Cardiac fibroblast (primary cell): ENCODE data around the gene C16orf96.

Experiments used
- DNase-seq, 2 donors: peaks; one replicate each; pipeline versions ENCODE4 v3.0.0 to v3.0.0-alpha.2; 2010; ENCODE audit warnings: low read depth in 2 of 2
- H3K4me3 ChIP-seq, 2 donors: replicated peaks in 1 of 2; 1 replicate in 1 of 2; 2 replicates in 1 of 2; pipeline ENCODE4 v1.5.1; 2011; ENCODE audit warnings: low read depth in 2 of 2, low read length in 2 of 2, mild to moderate bottlenecking in 2 of 2, moderate library complexity in 1 of 2
- TF ChIP-seq, protein P1 (sequence below): IDR thresholded peaks from one replicate; pipeline ENCODE4 v1.5.1; 2011; ENCODE audit warnings: low read depth, mild to moderate bottlenecking, low read length, inconsistent platforms

Gene C16orf96

GRCh38 chr16:4510747-4511426 is 45.3 kb upstream of the C16orf96 start:
- H3K4me3 ChIP-seq, result no peak overlapping the region
- DNase-seq, result no peak
- TF ChIP-seq, protein P1, sequence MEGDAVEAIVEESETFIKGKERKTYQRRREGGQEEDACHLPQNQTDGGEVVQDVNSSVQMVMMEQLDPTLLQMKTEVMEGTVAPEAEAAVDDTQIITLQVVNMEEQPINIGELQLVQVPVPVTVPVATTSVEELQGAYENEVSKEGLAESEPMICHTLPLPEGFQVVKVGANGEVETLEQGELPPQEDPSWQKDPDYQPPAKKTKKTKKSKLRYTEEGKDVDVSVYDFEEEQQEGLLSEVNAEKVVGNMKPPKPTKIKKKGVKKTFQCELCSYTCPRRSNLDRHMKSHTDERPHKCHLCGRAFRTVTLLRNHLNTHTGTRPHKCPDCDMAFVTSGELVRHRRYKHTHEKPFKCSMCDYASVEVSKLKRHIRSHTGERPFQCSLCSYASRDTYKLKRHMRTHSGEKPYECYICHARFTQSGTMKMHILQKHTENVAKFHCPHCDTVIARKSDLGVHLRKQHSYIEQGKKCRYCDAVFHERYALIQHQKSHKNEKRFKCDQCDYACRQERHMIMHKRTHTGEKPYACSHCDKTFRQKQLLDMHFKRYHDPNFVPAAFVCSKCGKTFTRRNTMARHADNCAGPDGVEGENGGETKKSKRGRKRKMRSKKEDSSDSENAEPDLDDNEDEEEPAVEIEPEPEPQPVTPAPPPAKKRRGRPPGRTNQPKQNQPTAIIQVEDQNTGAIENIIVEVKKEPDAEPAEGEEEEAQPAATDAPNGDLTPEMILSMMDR, result no peak

- no peak overlapping the region for H3K4me3 ChIP-seq
- peak; percentile 44 to 57 for DNase-seq
Observed at GRCh38 chr16:4511441-4512082, 44.6 kb upstream of the C16orf96 start.

DNA sequence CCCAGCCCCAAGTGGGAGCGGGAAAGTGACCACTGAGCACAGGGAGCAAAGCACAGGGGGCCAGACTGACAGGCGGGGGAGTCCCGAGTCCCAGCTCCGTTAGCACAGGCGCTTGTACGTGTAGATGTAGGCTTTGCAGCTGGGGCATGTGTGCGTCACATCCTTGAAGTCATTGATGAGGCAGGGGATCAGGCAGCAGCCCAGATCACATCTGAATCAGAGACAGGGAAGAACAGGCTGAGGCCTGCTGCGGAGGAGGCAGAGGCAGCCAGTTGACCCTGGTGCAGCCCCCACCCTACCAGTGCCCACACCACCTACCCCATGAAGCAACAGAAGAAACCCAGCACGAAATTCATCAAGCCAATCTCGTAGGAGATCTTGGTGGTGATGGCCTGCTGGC is 43.7 kb upstream of the C16orf96 start:
- TF ChIP-seq, protein P1, result no peak
- no peak for DNase-seq

More at GRCh38 chr16:4511441-4512082, 44.6 kb upstream of the C16orf96 start:
- TF ChIP-seq, protein P1, result peak; percentile 47

GRCh38 chr16:4513086-4513860 is 42.9 kb upstream of the C16orf96 start:
- H3K4me3 ChIP-seq, result no peak overlapping the region
- no peak for DNase-seq
- TF ChIP-seq, protein P1, result no peak

More for the DNA sequence above, 43.7 kb upstream of the C16orf96 start:
- H3K4me3 ChIP-seq, result no peak overlapping the region

DNA sequence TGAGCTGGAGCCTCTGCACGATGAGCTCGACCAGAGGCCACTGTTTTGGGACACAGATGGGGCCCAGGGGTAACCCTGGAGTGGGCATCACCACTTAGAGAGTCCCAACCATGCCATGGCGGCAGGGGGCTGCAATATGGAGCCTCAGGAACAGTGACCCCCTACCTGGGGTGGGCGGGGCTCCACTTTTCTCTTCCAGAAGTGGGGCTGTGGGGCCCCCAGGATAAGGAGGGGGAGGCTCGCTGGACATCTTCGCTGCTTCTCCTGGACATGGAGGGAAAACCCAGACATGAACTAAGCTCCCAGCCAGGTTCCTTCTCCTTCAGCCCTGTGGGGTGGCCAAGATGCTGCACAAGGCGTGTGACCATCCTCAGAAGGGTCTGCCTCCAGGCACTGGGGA is 42.3 kb upstream of the C16orf96 start:
- TF ChIP-seq, protein P1, result no peak
- no peak for DNase-seq
- H3K4me3 ChIP-seq, result no peak overlapping the region

DNA sequence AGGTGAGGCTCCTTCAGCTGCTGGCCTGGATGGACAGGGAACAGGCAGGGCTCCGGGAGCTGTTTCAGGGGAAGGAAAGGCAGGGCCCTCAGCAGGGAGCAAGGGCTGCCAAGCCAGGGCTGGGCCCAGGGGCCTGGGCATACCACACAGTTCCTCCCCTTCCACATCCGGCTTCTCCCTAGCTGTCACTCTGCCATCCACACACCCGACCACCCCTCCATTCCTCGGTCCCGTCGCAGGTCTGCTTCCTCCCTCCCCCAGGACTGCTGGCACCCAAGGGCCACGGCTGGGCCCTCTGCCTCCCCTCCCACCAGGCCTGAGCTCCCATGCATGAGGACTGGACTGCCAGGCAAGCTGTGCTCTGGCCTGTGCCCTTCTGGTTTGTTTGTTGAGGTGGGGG is 41.5 kb upstream of the C16orf96 start:
- DNase-seq, result no peak
- TF ChIP-seq, protein P1, result no peak
- no peak overlapping the region for H3K4me3 ChIP-seq
